Glomerular visceral epithelial cell (primary cell): ENCODE results near the gene TACC2.
"Not testable (repeated sequence)": the region's sequence is repeated elsewhere in the genome, so short reads cannot be mapped to it uniquely, and the experiment has no call there.

Experiments
- DNase-seq: peaks from one replicate; pipeline ENCODE4 v3.0.0-alpha.2; 2016; ENCODE audit errors: extremely low spot score

The TACC2 gene

GRCh38 chr10:121988361-121989324 is at the start of gene TACC2:
Gene TACC2 (plus strand): TSS chr10:121989163. CDS start chr10:122021982, 32,819 bp downstream.
- DNase-seq: no peak

- DNase-seq: no peak
Observed at GRCh38 chr10:121941532-121941931, 47.4 kb upstream of the TACC2 start.

GRCh38 chr10:121942749-121943416 is 46.1 kb upstream of the TACC2 start:
- DNase-seq: peak; percentile 27

- DNase-seq: no peak
Observed at GRCh38 chr10:121947343-121948330, 41.3 kb upstream of the TACC2 start.

- DNase-seq: no peak
Observed at GRCh38 chr10:121949049-121949448, 39.9 kb upstream of the TACC2 start.

GRCh38 chr10:121949451-121949850 is 39.5 kb upstream of the TACC2 start:
- DNase-seq: no peak

- no peak for DNase-seq
Observed at GRCh38 chr10:121952226-121952625, 36.7 kb upstream of the TACC2 start.

GRCh38 chr10:121956111-121957061 is 32.6 kb upstream of the TACC2 start:
- DNase-seq: no peak

- no peak for DNase-seq
Observed at GRCh38 chr10:121959671-121960070, 29.3 kb upstream of the TACC2 start.

GRCh38 chr10:121961456-121961855 is 27.5 kb upstream of the TACC2 start:
- DNase-seq: no peak

- DNase-seq: no peak
Observed at GRCh38 chr10:121965996-121966395, 23.0 kb upstream of the TACC2 start.

- DNase-seq: not testable (repeated sequence)
Observed at GRCh38 chr10:121969086-121969485, 19.9 kb upstream of the TACC2 start.

GRCh38 chr10:121974019-121974534 is 14.9 kb upstream of the TACC2 start:
- no peak for DNase-seq

- DNase-seq: peak; percentile 70
Observed at GRCh38 chr10:121974535-121975294, 14.2 kb upstream of the TACC2 start, which contains the start of gene NSMCE4A. Gene NSMCE4A (minus strand): TSS chr10:121975217. CDS start chr10:121975165, 52 bp downstream.

GRCh38 chr10:121975295-121976086 is 13.5 kb upstream of the TACC2 start:
- no peak for DNase-seq

- no peak for DNase-seq
Observed at GRCh38 chr10:121976607-121977006, 12.4 kb upstream of the TACC2 start.

- DNase-seq: no peak
Observed at GRCh38 chr10:121978511-121978910, 10.5 kb upstream of the TACC2 start.

- no peak for DNase-seq
Observed at GRCh38 chr10:121981346-121981745, 7.6 kb upstream of the TACC2 start.

GRCh38 chr10:121983852-121984251 is 5.1 kb upstream of the TACC2 start:
- no peak for DNase-seq
